Type B pancreatic cell (in vitro differentiated cells): ENCODE measurements around the gene POU2F2. TPM values are rescaled to one million over a fixed set of nuclear protein-coding genes. Genes with fewer than 3 reads are reported as not detected.

ENCODE experiments used
- DNase-seq: peaks from one replicate; pipeline ENCODE4 v3.0.0; 2021; ENCODE audit warnings: mixed read lengths; ENCODE audit not compliant: unreplicated experiment; ENCODE audit errors: extremely low spot score
- H3K27ac Mint-ChIP-seq: 2 replicates; pipeline ENCODE4 v1.8.0; 2021; ENCODE audit warnings: mild to moderate bottlenecking, mixed read lengths
- H3K27me3 Mint-ChIP-seq: 2 replicates; pipeline ENCODE4 v1.8.0; 2021; ENCODE audit warnings: mixed read lengths
- H3K36me3 Mint-ChIP-seq: 2 replicates; pipeline ENCODE4 v1.8.0; 2021; ENCODE audit warnings: mixed read lengths
- H3K4me1 Mint-ChIP-seq: one replicate; pipeline ENCODE4 v1.8.0; 2021; ENCODE audit warnings: mixed read lengths; ENCODE audit not compliant: unreplicated experiment
- H3K4me3 Mint-ChIP-seq: 2 replicates; pipeline ENCODE4 v1.8.0; 2021; ENCODE audit warnings: mild to moderate bottlenecking, mixed read lengths
- H3K9me3 Mint-ChIP-seq: 2 replicates; pipeline ENCODE4 v1.8.0; 2021; ENCODE audit warnings: mixed read lengths
- CTCF ChIP-seq: fragments of 200-600 bp; sonication (generic); conservative IDR thresholded peaks from 2 replicates; pipeline ENCODE4 v1.5.0; 2021; ENCODE audit warnings: antibody characterized with exemption, mild to moderate bottlenecking
- total RNA-seq: library from RNA; stranded (reverse); gene quantifications from 2 replicates; pipeline ENCODE4 v1.2.1, GENCODE V29; 2021; ENCODE audit warnings: low replicate concordance

The POU2F2 gene
- total RNA-seq, 1 donor from 2014 or later: 1.7 TPM

- H3K27ac Mint-ChIP-seq: peak within 1 kb of the TSS; percentile 7
- H3K4me3 Mint-ChIP-seq: no peak within 1 kb of the TSS
- no peak for TF ChIP-seq CTCF
- no peak for DNase-seq
- H3K4me1 Mint-ChIP-seq: no peaks in the 10 kb centered on the region
- H3K9me3 Mint-ChIP-seq: no peaks in the 10 kb centered on the region
- no peaks in the 10 kb centered on the region for H3K36me3 Mint-ChIP-seq
- peaks cover 22% of the 10 kb centered on the region for H3K27me3 Mint-ChIP-seq
Measured at GRCh38 chr19:42069619-42070351, 62.5 kb downstream of the POU2F2 start, which contains the start of gene GRIK5. Gene GRIK5 (minus strand): TSS chr19:42070206. CDS start chr19:42065770, 4,436 bp downstream.

GRCh38 chr19:42068756-42069571 is 63.3 kb downstream of the POU2F2 start:
- Mint-ChIP-seq H3K27me3 (peaks cover 26% of the 10 kb centered on the region), H3K4me3 (no peak overlapping the region), H3K9me3 (no peaks in the 10 kb centered on the region), H3K27ac (no peak overlapping the region), H3K36me3 (no peaks in the 10 kb centered on the region), H3K4me1 (no peaks in the 10 kb centered on the region)
- no peak for DNase-seq
- TF ChIP-seq CTCF: no peak

- Mint-ChIP-seq H3K36me3 (no peaks in the 10 kb centered on the region), H3K4me1 (no peaks in the 10 kb centered on the region), H3K27me3 (peaks cover 29% of the 10 kb centered on the region), H3K27ac (no peak overlapping the region), H3K4me3 (no peak overlapping the region), H3K9me3 (no peaks in the 10 kb centered on the region)
- no peak for TF ChIP-seq CTCF
- DNase-seq: no peak
Measured at GRCh38 chr19:42068361-42068755, 63.9 kb downstream of the POU2F2 start.

GRCh38 chr19:42067315-42067888 is 64.8 kb downstream of the POU2F2 start:
- Mint-ChIP-seq H3K27ac (no peak overlapping the region), H3K9me3 (no peaks in the 10 kb centered on the region), H3K27me3 (peaks cover 26% of the 10 kb centered on the region), H3K4me1 (no peaks in the 10 kb centered on the region), H3K4me3 (no peak overlapping the region), H3K36me3 (no peaks in the 10 kb centered on the region)
- no peak for TF ChIP-seq CTCF
- no peak for DNase-seq

- peaks cover 22% of the 10 kb centered on the region for H3K27me3 Mint-ChIP-seq
- no peak for DNase-seq
- no peak overlapping the region for H3K4me3 Mint-ChIP-seq
- H3K9me3 Mint-ChIP-seq: no peaks in the 10 kb centered on the region
- no peak overlapping the region for H3K27ac Mint-ChIP-seq
- no peaks in the 10 kb centered on the region for H3K4me1 Mint-ChIP-seq
- H3K36me3 Mint-ChIP-seq: no peaks in the 10 kb centered on the region
- no peak for TF ChIP-seq CTCF
Measured at GRCh38 chr19:42066075-42066754, 66.0 kb downstream of the POU2F2 start.
